Activated CD4-positive, alpha-beta T cell treated with anti-CD3 and anti-CD28 coated beads, Interleukin-2, Interleukin-4, amounts not matched to agents 100 ng/mL and 50 ng/mL, durations not matched to agents 16 hours and 8 hours (primary cell): ENCODE measurements around the gene DCLK1.
"Not testable (repeated sequence)": the region's sequence is repeated elsewhere in the genome, so short reads cannot be mapped to it uniquely, and the experiment has no call there.

Source experiments
- DNase-seq: peaks from one replicate; pipeline ENCODE4 v3.0.0-alpha.2; 2020; ENCODE audit warnings: low spot score

Gene DCLK1

DNA sequence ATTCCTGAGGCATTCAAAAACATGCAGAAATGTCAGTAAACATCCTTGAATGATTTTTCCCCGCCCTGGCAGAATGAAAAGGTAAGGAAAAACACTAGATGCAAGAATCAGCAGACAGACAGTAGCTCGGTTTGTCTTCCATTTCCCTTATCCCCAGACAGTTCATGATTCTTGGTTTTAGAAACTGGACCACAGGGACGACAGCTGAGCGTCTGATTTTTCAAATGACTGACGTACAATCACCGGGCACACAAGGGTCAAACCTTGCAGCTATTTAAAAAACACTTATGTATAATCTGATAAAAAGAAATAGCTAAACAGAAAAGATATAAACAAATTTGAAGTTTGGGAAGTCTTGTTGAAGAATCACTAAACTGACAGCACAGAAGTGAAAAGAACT lies 47.1 kb downstream of the DCLK1 start:
- no peak for DNase-seq

DNA sequence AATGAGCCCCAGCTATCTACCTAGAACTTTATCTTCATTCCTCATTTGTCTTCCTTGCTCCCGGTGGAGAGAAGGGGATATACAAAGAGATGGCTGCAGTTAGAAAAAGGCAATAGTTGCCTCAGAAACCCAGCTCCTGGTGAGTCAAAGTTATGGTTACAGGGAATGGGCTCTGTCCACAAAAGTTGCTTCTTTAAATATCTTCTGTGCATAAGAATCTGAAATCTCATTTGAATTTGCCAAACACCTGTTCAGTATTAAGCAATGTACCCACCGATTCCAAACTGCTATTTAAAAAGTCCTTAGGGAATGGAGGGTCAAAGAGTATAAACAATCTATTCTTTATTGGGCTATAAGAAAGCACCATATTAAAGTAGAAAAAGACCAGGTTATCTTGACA lies 48.4 kb downstream of the DCLK1 start:
- DNase-seq: no peak

DNA sequence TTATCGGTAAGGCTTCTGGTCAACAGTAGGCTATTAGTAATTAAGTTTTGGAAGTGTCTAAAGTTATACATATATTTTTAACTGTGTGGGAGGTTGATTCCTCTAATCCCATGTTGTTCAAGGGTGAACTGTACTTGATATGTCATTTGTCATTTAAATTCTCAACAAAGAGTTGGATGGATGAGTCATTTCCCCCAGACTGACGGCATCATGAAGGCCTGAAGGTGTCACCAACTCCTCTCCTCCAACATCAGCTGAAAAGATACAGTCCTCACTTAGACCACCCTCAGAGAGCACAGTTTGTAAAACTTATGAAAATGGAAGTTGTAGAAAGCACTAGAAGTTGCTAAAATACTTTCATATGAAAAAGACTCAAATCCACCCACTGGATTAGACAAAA lies 48.8 kb downstream of the DCLK1 start:
- DNase-seq: no peak

GRCh38 chr13:36076211-36076610 lies 55.0 kb downstream of the DCLK1 start:
- no peak for DNase-seq

GRCh38 chr13:36074659-36075058 lies 56.5 kb downstream of the DCLK1 start:
- no peak for DNase-seq

GRCh38 chr13:36072152-36072935 lies 58.8 kb downstream of the DCLK1 start:
- DNase-seq: no peak

DNA sequence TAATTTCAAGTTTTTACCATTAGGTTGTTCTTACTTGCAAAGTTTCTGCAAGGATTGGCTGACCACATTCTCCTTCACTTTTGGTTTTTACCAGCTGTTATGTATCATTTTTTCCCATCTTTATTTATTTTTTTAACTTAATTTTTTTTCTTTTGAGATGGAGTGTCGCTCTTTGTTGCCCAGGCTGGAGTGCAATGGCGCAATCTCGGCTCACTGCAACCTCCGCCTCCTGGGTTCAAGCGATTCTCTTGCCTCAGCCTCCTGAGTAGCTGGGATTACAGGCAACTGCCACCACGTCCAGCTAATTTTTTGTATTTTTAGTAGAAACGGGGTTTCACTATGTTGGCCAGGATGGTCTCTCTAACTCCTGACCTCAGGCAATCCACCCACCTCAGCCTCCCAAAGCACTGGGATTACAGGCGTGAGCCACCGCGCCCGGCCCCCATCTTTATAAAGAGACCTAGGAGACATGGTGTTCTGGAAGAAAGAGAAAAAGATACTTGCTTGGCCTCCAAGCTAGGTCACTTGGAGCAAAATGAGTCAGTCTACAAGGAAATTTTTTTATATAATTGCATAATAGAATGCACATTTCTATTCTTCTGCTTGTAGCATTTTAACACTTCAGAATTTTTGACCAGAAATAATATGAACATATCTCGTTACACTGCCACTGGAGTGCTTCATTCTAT lies 60.5 kb downstream of the DCLK1 start:
- not testable (repeated sequence) for DNase-seq

GRCh38 chr13:36069881-36070366 lies 61.3 kb downstream of the DCLK1 start:
- no peak for DNase-seq

- DNase-seq: no peak
These were observed 62.2 kb downstream of the DCLK1 start for GRCh38 chr13:36068991-36069390.

- DNase-seq: no peak
These were observed 62.6 kb downstream of the DCLK1 start for GRCh38 chr13:36068566-36068965.

GRCh38 chr13:36067746-36068381 lies 63.3 kb downstream of the DCLK1 start:
- no peak for DNase-seq

- no peak for DNase-seq
These were observed 68.9 kb downstream of the DCLK1 start for GRCh38 chr13:36062249-36062648.

DNA sequence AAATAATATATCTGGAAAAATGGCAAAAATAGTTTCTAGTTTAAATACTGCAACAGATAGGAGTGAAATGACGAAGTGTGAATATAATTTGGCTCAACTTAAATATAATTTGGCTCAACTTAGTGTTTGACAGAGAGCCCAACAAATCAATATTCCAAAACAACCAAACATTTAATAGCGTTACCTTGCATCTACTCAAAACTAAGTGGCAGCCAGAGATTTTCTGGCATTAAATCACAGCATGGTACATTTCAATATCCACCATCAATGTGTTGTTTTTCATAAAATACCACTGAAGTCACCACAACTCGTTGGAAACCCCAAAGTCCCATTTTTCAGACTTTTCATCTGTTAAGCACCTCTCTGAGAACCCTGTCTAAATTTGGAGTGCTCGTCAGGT lies 69.6 kb downstream of the DCLK1 start:
- DNase-seq: no peak

DNA sequence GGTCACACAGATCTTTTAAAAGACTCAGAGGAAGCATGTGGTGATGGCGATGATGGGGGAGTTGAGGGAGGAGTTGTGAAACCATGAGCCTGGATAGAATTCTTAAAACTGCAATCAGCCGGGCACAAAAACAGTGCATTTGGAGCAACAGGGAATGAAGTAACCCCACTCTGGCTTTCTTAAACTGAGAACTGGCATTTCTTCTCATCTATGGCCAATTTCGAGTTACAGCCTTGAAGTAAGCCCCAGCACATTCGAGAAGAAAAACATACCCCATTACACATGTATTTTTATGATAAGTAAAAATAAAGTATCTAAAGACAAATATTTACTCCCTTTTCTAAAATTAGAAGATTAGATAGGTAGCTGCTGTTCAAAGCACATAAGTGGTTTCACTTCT lies 70.1 kb downstream of the DCLK1 start:
- DNase-seq: no peak

DNA sequence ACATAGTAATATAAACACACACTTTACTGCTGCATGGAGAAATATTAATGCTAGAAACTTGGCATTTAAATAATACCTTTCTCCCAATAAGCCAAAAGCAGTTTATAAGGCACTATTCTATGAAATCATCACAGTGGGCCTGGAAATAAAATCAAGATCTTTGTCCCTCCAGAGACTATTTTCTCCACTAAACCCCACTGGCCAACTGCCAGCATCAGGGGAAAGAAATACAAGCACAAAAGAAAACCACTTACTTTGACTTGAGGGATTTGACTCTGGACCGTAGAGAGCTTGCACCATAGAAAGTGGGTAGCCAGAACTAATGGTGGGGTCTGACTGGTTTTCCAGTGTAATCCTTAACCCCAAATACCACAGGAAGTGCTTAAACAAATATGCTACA lies 71.9 kb downstream of the DCLK1 start:
- no peak for DNase-seq

DNA sequence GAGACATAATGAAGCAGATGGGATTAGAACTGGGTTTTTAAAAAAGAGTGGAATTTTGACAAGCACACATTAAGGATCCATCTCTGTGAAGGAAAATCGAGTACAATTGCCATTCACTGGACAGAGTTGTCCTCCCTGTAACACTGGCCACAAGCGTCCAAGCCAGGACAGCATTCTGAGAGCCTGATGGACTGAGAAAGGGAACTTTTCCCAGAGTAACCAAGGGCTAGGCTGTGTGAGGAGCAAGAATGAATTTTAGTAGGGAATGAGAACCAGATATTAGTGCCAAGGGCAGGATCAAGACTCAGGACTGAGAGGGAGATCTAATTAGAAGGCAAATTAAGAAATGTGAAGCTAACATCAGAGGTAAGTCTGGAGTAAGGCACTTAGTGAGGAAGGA lies 73.1 kb downstream of the DCLK1 start:
- DNase-seq: no peak

DNA sequence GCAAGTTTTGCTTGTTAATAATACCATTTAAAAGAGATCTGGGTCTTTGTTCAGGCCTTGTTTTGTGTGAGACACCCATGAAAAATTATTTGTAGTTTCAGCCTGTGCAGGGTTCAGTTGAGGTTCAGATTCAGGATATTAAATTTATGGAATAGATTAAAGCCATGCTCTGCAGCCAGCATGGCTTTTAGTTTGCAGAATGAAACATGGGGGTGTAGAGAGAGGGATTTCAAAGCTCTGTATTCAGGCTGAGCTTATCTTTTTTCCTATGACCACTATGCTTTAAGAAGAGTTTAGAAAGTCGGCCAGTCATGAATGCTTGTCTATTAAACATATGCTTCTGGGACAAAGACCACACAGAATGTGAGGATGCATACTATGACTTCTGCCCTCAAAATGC lies 73.6 kb downstream of the DCLK1 start:
- no peak for DNase-seq

DNA sequence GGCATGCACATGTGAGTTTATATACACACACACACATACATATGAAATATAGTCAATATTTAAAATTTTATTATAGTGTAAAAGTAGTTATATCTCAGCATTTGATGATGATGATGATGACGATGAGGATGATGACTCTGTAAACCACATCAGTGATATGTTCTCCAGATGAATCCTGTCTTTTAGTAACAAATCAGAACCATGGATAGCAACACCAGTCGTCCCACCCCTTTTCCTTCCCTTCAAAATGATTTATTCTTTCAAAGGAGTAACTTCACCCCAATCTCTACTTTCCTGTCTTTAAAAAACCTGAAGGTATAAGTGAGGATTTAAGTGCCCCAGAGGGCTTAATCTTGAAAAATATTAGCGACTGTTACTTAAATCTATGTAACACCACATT lies 74.1 kb downstream of the DCLK1 start:
- DNase-seq: no peak

DNA sequence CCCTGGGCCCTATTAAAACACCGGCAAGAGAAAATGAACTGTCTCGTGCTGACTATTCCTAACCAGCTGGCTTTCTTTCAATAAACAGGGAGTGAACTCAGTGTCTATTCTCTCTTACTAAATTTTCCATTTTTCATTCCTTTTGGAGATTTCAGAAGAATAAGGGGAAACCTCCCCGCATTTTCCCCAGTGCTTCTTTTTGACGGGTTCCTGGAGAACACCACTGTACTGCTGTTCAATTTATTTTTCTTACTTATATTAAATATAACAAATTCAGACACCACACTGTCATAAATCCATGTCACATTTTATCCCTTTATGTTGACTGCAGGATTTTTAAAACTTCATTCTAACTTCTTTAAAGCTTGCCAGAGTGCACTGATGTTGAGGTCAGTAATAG lies 75.8 kb downstream of the DCLK1 start:
- DNase-seq: no peak

DNA sequence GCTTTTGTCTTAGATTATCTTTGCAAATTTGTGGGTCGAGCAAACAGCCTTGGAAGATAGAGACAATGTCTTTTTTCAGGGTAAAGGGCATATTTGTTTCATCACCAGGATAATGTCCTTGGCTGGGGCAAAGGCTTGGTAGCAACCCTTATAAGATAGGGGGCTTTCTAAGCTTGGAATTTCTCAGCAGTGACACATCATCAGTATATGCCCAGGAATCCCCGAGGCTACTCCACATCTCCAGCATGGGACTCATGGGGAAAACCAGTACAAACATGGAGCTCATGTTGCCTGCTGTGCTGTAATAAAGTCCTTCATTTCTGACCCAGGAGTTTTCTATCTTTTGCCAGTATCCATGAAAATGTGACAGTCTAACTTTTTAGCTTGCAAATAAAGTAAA lies 77.1 kb downstream of the DCLK1 start:
- no peak for DNase-seq

- DNase-seq: no peak
These were observed 80.1 kb downstream of the DCLK1 start for GRCh38 chr13:36051082-36051481.

DNA sequence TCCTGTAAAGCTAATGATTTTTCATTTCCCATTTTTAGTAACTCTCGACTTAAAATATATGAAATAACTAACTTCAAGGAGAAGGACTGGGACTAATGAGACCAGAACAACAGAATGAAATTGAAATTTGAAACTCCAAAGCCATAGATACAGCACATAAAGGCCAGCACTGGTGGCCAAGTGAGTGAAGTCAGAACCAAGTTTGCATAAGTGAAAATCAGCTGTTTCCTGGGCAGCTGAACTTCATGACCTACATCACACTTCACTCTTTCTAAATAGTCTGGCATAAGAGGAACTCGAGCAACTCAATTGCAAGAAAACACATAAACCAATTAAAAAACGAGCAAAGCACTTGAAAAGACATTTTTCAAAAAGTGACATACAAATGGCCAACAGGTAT lies 84.5 kb downstream of the DCLK1 start:
- DNase-seq: no peak
